GM12872 (cell line): Measurements from ENCODE around the gene C10orf62.

Experiments
- CTCF ChIP-seq: IDR thresholded peaks from 3 replicates; pipeline ENCODE4 v1.5.1; 2011; ENCODE audit warnings: low read depth, mild to moderate bottlenecking, low read length, moderate library complexity; ENCODE audit not compliant: insufficient read depth

The C10orf62 gene

DNA sequence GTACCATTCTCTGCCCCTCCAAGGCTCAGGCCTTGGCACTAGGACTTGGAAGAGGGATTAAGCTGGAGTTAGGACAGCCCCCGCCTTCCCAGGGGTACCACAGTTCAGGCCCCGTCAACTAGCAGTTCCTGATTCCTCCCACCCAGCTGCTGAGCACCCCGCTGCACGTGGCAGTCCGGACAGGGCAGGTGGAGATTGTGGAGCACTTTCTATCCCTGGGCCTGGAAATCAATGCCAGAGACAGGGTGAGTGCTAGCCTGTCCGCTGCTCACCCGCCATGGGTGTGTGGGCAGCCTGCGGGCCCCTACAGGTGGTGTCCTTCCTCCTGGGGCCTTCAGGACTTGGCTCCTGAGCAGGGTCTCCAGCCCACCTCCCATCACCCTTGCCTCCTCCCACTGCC, 7.4 kb upstream of the C10orf62 start:
- no peak for TF ChIP-seq CTCF

DNA sequence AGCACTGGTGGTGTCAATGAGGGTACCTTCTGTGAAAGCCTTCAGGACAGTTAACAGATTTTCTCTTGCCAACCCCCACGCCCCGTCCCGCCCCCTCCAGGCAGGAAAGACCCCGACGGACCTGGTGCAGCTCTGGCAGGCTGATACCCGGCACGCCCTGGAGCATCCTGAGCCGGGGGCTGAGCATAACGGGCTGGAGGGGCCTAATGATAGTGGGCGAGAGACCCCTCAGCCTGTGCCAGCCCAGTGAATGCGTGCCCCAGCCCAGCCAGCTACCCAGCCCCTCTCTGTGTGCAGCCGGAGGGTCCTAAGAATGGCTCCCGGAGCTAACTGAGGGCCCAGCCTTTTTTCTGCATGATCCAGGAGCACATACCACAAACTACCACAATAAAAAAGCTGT, 6.0 kb upstream of the C10orf62 start:
- TF ChIP-seq CTCF, result no peak

- no peak for TF ChIP-seq CTCF
These were observed 5.3 kb upstream of the C10orf62 start, which contains the start of gene HOGA1 for GRCh38 chr10:97584060-97584797. Gene HOGA1, plus strand, starts transcription at chr10:97584389. Its CDS starts 315 bp downstream, at chr10:97584704.

DNA sequence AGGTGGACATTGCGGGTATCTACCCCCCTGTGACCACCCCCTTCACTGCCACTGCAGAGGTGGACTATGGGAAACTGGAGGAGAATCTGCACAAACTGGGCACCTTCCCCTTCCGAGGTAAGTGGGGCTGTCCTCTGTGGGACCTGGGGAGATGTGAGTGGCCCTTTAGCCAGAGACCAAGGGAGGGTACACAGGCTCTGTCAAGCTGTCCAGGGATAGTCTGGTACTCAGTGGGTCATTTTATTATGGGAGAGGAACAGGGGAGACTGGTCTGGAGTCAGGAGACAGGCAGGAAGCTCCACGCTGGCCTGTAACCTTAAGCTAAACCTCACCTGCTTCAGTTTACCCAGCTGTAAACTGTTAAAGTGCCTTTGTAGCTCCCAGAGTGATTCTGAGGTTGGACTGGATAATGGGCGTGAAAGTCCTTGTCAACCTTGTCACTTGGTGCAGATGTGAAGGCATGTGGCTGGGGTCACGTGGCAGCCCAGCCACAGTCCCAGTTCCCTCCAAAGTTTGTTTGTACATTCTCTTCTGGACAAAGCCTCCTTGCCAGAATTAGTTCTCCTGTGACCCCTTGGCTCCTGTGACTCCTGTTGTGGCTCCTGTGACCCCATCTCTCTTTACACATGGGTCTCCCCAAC, 4.6 kb upstream of the C10orf62 start:
- TF ChIP-seq CTCF, result no peak

DNA sequence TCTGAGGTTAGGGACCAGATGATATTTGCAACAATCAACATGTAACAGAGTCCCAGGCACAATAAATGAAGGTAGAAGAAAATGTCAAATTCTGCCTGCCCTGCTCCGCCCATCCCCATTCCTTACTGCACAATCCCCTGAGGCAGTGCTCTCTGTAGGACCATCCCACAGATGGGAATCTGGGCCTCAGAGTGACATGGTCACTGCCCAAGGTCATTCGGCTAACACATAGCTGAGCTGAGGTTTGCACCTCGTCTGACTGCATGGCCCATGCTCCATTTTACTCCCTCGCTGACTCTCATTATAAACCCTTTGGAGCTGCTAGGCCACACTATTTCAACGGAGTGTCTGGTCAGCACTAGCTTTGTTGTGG, 4.1 kb upstream of the C10orf62 start:
- no peak for TF ChIP-seq CTCF

DNA sequence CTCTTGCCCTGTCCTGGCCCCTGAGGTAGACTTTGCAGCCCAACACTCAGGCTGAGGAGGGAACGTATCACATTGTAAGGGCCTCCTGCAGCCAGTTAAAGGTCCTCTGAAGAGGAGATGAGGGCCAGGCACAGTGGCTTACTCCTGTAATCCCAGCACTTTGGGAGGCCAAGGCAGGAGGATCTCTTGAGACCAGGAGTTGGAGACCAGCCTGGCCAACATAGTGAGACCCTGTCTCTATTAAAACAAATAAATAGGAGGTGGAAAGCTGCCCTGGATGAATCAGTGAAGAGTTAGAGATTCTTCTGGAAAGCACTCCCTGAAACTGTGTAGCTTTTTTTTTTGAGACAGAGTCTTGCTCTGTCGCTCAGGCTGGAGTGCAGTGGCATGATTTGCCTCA, 2.3 kb upstream of the C10orf62 start:
- TF ChIP-seq CTCF, result no peak

DNA sequence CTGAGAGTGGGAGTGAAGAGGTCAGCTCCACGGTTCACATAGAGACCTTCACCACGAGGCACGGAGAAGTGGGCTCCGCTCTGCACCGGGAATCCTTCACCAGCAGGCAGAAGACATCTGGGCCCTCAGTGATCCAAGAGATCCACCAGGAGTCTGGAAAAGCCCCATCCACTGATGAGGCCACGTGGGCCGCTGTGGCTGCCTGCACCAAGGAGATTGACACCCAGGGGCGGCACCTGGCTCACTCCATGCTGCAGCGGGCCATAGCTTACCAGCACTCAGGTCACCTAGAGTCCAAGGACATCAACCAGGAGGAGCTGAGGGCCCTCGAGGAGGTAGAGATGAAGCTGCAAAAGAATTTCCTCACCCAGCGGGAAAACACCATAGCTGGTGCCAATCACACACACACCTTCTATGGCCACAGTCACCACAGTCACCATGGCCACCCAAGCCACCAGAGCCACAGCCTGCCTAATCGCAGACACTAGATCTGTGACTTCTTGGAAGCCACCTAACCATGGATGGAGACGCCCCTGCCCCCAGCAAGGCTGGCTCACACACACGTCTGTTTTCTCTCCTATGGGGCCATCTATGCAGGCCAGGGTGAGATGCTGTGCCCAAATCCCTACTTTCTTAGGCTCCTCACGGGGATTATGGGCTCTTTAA, 694 bp downstream of the C10orf62 start:
- no peak for TF ChIP-seq CTCF
